SU-DHL-6 (cell line): Measurements from ENCODE around the gene ADGRF3.
"Not testable (repeated sequence)": the region's sequence is repeated elsewhere in the genome, so short reads cannot be mapped to it uniquely, and the experiment has no call there.

Source experiments
- H2AFZ ChIP-seq: fragments of 200-600 bp; sonication (generic); 2 replicates; pipeline ENCODE4 v1.6.1; 2014; ENCODE audit warnings: low read depth, mild to moderate bottlenecking, moderate library complexity, mixed read lengths, antibody characterized with exemption, low read length; ENCODE audit not compliant: severe bottlenecking
- H3F3A ChIP-seq: fragments of 200-600 bp; shearing (Covaris generic); 2 replicates; pipeline ENCODE4 v1.6.0; 2016; ENCODE audit warnings: antibody characterized with exemption, mild to moderate bottlenecking; ENCODE audit not compliant: insufficient read depth
- H3K27ac ChIP-seq: fragments of 200-600 bp; sonication (generic); 2 replicates; pipeline ENCODE4 v1.5.1; 2016; ENCODE audit warnings: low read depth, mild to moderate bottlenecking, low read length, moderate library complexity, mixed read lengths
- H3K27me3 ChIP-seq: fragments of 200-600 bp; sonication (generic), shearing (Covaris generic); 2 replicates; pipeline ENCODE4 v1.6.0; 2014; ENCODE audit warnings: mild to moderate bottlenecking, low read length
- H3K36me3 ChIP-seq: fragments of 200-600 bp; sonication (generic); 2 replicates; pipeline ENCODE4 v1.6.1; 2014; ENCODE audit warnings: mild to moderate bottlenecking, low read length, mixed read lengths
- H3K4me2 ChIP-seq: fragments of 300-600, 200-600 bp; shearing (Covaris generic), sonication (generic); 2 replicates; pipeline ENCODE4 v1.6.0; 2014; ENCODE audit warnings: low read length, low read depth, mild to moderate bottlenecking; ENCODE audit not compliant: poor library complexity, severe bottlenecking
- H3K4me3 ChIP-seq: fragments of 200-600 bp; sonication (generic); 2 replicates; pipeline ENCODE4 v1.5.1; 2014; ENCODE audit warnings: antibody characterized with exemption, low read length, mild to moderate bottlenecking, mixed read lengths; ENCODE audit not compliant: insufficient read depth, poor library complexity, severe bottlenecking
- H3K79me2 ChIP-seq: fragments of 200-600 bp; sonication (generic); 2 replicates; pipeline ENCODE4 v1.6.1; 2014; ENCODE audit warnings: mild to moderate bottlenecking, low read length, moderate library complexity; ENCODE audit not compliant: insufficient read depth
- H3K9ac ChIP-seq: fragments of 200-600 bp; sonication (generic); 2 replicates; pipeline ENCODE4 v1.7.0; 2014; ENCODE audit warnings: mild to moderate bottlenecking, low read length
- H3K9me2 ChIP-seq: fragments of 200-600 bp; sonication (generic); replicated peaks from 2 replicates; pipeline ENCODE4 v1.6.1; 2014; ENCODE audit warnings: low read length; ENCODE audit not compliant: insufficient read depth
- H3K9me3 ChIP-seq: fragments of 200-600 bp; sonication (generic); 2 replicates; pipeline ENCODE4 v1.6.1; 2014; ENCODE audit warnings: low read length, mixed read lengths; ENCODE audit not compliant: insufficient read depth
- H4K20me1 ChIP-seq: fragments of 200-600 bp; sonication (generic); 2 replicates; pipeline ENCODE4 v1.6.1; 2014; ENCODE audit warnings: low read depth, mild to moderate bottlenecking, antibody characterized with exemption, low read length, moderate library complexity, mixed read lengths
- EZH2phosphoT487 ChIP-seq: fragments of 200-600 bp; sonication (generic), shearing (Covaris generic); conservative IDR thresholded peaks from 2 replicates; pipeline ENCODE4 v1.6.1; 2018; ENCODE audit warnings: mild to moderate bottlenecking, antibody characterized with exemption, low read length, moderate library complexity, mixed read lengths
- TF ChIP-seq, protein P1 (sequence below): fragments of 200-600 bp; sonication (generic); IDR thresholded peaks from one replicate; pipeline ENCODE4 v1.5.1; 2017; ENCODE audit warnings: antibody characterized with exemption, mild to moderate bottlenecking, low read length, moderate library complexity; ENCODE audit not compliant: insufficient read depth, poor library complexity, severe bottlenecking

Gene ADGRF3

DNA sequence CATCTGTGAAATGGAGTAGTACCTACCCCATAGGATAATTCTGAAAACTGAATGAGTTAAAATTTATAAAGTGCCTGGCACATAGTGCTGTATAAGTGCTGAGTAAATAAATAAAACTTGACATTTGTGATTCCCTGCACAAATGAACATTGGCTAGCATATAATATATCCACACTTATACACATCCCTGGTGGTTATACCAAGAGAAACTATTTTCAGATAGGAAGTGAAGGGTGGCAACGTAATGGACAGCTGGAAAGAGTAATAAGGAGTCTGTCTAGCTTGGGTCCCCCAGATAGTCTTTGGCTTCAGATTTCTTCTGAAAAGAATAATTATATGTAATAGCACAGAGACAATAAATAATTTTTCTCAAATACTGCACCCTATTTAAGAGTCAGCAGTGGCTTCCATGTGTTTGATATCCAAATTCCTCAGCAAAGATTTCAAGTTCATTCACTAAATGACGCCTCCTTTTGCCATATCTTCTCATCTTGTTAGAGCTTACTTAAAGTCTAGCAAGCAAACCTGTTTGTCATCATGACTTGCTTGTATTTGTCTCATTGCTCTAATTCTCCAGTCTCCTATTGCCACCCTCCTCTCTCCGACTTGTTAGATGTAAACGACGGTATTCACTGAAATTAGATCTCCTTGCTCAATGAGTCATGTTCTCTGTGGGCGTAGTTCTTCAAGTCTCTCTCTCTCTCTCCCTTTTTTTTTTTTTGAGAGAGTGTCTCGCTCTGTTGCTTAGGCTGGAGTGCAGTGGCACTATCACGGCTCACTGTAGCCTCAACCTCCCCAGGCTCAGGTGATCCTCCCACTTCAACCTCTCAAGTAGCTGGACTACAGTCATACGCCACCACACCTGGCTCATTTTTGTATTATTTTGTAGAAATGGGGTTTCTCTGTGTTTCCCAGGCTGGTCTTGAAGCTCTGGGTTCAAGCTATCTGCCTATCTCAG lies 8.7 kb upstream of the ADGRF3 start:
- Histone ChIP-seq H3K27ac (no peak overlapping the region), H3K9ac (no peak overlapping the region), H2AFZ (no peak overlapping the region), H3F3A (no peaks in the 10 kb centered on the region), H3K9me2 (no peaks in the 10 kb centered on the region), H3K79me2 (peaks cover 99% of the 10 kb centered on the region), H3K36me3 (no peaks in the 10 kb centered on the region), H3K9me3 (no peaks in the 10 kb centered on the region), H4K20me1 (peaks cover 21% of the 10 kb centered on the region), H3K4me3 (no peak overlapping the region), H3K27me3 (no peaks in the 10 kb centered on the region), H3K4me2 (no peak overlapping the region)
- no peak for TF ChIP-seq EZH2phosphoT487
- TF ChIP-seq, protein P1, sequence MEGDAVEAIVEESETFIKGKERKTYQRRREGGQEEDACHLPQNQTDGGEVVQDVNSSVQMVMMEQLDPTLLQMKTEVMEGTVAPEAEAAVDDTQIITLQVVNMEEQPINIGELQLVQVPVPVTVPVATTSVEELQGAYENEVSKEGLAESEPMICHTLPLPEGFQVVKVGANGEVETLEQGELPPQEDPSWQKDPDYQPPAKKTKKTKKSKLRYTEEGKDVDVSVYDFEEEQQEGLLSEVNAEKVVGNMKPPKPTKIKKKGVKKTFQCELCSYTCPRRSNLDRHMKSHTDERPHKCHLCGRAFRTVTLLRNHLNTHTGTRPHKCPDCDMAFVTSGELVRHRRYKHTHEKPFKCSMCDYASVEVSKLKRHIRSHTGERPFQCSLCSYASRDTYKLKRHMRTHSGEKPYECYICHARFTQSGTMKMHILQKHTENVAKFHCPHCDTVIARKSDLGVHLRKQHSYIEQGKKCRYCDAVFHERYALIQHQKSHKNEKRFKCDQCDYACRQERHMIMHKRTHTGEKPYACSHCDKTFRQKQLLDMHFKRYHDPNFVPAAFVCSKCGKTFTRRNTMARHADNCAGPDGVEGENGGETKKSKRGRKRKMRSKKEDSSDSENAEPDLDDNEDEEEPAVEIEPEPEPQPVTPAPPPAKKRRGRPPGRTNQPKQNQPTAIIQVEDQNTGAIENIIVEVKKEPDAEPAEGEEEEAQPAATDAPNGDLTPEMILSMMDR = no peak

DNA sequence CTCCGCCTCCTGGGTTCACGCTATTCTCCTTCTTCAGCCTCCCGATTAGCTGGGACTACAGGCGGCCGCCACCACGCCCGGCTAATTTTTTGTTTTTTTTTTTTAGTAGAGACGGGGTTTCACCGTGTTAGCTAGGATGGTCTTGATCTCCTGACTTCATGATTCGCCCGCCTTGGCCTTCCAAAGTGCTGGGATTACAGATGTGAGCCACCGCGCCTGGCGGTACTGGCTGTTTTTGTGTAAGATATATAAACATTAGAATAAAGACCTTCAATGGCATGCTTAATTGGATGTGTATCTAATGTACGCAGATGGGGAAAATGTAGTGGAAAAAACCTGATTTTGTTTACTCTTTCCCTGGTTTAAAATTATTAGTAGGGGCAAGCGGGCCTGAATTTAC lies 7.9 kb upstream of the ADGRF3 start:
- not testable (repeated sequence) for H3K4me3 ChIP-seq, H3K9me2 ChIP-seq, H3K9me3 ChIP-seq, H3K27me3 ChIP-seq, H3K36me3 ChIP-seq, H3F3A ChIP-seq, H3K4me2 ChIP-seq, H3K9ac ChIP-seq, H2AFZ ChIP-seq, H3K27ac ChIP-seq
- Histone ChIP-seq H3K79me2 (peaks cover 99% of the 10 kb centered on the region), H4K20me1 (peaks cover 21% of the 10 kb centered on the region)

DNA sequence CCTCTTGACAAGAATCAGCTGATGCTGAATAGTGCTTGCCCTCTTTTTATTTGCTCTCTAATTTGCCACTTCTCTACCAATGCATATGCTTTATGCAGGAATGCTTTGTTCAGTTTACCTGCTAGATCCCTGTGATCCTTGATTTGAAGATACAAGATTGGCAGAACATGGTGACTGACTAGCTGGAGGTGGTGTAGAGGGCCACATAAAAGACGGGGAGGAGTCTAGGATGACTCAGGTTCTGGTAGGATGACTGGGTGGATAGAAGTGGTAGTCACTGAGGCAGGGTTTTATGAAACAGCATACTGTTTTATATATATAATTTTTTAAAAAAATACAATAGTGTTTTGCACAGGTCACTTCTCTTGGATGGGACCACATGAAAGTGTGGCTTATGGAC lies 6.3 kb upstream of the ADGRF3 start:
- no peak overlapping the region for H3K9ac ChIP-seq
- no peak overlapping the region for H3K4me2 ChIP-seq
- H3F3A ChIP-seq = no peaks in the 10 kb centered on the region
- H3K79me2 ChIP-seq = peaks cover 99% of the 10 kb centered on the region
- no peak for TF ChIP-seq EZH2phosphoT487
- TF ChIP-seq, protein P1 = no peak
- H3K9me3 ChIP-seq = no peaks in the 10 kb centered on the region
- H2AFZ ChIP-seq = no peak overlapping the region
- no peaks in the 10 kb centered on the region; the same call in 1 of the 2 replicates for H3K36me3 ChIP-seq
- H3K4me3 ChIP-seq = no peak overlapping the region
- H3K27me3 ChIP-seq = no peaks in the 10 kb centered on the region
- H3K9me2 ChIP-seq = no peaks in the 10 kb centered on the region
- no peak overlapping the region for H3K27ac ChIP-seq
- peaks cover 21% of the 10 kb centered on the region for H4K20me1 ChIP-seq
